GM12874 (cell line): ENCODE data around the gene ATF7IP.

ENCODE experiments used
- TF ChIP-seq, protein P1 (sequence below): IDR thresholded peaks from 2 replicates; pipeline ENCODE4 v1.5.1; 2011; ENCODE audit warnings: low read depth, mild to moderate bottlenecking, control low read depth, low read length, moderate library complexity; ENCODE audit not compliant: insufficient read depth

The ATF7IP gene

DNA sequence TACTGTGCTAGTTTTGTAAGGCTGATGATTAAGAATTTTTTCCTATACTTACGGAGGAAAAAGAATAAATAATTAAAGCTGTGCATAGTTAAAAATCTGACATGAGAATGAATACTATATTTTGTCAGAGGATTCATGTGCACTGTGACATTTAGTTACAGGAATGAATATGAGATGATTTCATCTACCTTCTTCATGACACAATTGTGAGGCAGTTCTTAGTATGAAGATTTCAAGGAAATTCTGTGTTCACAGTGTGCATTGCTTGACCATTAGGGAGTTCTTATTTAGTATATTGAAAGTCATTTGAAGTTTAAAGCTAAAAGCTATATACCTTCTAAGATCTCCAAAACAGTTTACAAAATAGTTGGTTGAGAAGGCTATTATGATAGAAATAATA, 70.1 kb downstream of the ATF7IP start:
- TF ChIP-seq, protein P1, sequence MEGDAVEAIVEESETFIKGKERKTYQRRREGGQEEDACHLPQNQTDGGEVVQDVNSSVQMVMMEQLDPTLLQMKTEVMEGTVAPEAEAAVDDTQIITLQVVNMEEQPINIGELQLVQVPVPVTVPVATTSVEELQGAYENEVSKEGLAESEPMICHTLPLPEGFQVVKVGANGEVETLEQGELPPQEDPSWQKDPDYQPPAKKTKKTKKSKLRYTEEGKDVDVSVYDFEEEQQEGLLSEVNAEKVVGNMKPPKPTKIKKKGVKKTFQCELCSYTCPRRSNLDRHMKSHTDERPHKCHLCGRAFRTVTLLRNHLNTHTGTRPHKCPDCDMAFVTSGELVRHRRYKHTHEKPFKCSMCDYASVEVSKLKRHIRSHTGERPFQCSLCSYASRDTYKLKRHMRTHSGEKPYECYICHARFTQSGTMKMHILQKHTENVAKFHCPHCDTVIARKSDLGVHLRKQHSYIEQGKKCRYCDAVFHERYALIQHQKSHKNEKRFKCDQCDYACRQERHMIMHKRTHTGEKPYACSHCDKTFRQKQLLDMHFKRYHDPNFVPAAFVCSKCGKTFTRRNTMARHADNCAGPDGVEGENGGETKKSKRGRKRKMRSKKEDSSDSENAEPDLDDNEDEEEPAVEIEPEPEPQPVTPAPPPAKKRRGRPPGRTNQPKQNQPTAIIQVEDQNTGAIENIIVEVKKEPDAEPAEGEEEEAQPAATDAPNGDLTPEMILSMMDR = no peak

- TF ChIP-seq, protein P1 = no peak
Measured at GRCh38 chr12:14442221-14442881, 76.9 kb downstream of the ATF7IP start.

DNA sequence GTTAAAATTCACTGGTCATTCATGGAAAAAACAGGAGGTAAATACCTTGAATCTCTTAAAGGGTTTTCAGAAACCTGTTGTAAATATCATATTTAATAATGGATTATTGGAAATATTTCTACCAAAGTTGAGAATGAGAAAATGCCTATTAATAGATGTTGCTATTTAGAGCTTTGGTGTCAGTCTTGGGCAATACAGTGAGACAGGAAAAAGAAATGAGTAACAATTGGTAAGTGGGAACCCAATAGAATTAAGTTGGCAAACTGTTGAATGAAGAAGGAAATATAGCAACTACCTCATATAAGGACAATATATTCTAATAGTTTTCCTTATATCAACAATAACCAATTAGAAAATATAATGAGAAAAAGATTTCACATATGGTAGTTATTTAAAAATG, 78.0 kb downstream of the ATF7IP start:
- TF ChIP-seq, protein P1 = no peak

GRCh38 chr12:14450479-14450878, 85.0 kb downstream of the ATF7IP start:
- TF ChIP-seq, protein P1 = no peak

- TF ChIP-seq, protein P1 = no peak
Measured at GRCh38 chr12:14452336-14452735, 86.9 kb downstream of the ATF7IP start.

- TF ChIP-seq, protein P1 = no peak
Measured at GRCh38 chr12:14452865-14453264, 87.4 kb downstream of the ATF7IP start.

- TF ChIP-seq, protein P1 = peak; percentile 66
Measured at GRCh38 chr12:14454098-14454907, 88.8 kb downstream of the ATF7IP start.
